ENCODE measurements around the gene STARD13. TPM values are rescaled to one million over a fixed set of nuclear protein-coding genes. Genes with fewer than 3 reads are reported as not detected.
"Not testable (repeated sequence)": the region's sequence is repeated elsewhere in the genome, so short reads cannot be mapped to it uniquely, and the experiment has no call there.

Gene STARD13
- total RNA-seq, 8 experiments from 2014 or later: 1.4 to 38.6 (median 7.7) TPM

DNA sequence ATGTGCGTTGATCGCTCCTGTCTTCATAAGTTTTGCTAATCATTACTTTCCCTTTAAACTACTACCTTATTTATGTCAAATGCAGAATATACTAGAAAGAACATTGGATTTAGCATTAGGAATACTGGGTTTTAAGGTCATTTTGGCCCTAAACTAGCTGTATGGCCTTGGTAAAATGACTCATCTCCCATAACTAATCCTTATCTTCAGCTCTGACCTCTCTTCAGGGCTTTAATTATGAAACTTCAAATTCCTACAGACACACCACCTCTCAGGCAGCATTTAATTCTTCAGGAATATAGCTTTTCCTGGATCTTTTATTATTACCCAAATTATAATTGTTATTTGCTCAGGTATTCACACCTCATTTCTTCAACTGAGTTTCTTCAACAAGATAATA is 121.2 kb downstream of the STARD13 start:
- 100% methylated on average over 1 to 2 of the region's 2 CpGs; no CpG with 5 or more reads in 1 of the 10 experiments for WGBS, 10 experiments
- Histone ChIP-seq H3K4me3 (no peak overlapping the region), H3K4me1 (replicated peaks in 1 of 2) (peaks cover 0 to 6% of the 10 kb centered on the region in 2 donors), H3K27ac (no peak overlapping the region)
- in situ Hi-C loops (cut with MboI; ENCODE audit: low pct_unique_long_range_greater_than_20kb in 2 of 9, low sequenced_read_pairs in 9 of 9, unreplicated experiment in 9 of 9): no loop called here
- no peak for ATAC-seq (replicated peaks in 6 of 8)

DNA sequence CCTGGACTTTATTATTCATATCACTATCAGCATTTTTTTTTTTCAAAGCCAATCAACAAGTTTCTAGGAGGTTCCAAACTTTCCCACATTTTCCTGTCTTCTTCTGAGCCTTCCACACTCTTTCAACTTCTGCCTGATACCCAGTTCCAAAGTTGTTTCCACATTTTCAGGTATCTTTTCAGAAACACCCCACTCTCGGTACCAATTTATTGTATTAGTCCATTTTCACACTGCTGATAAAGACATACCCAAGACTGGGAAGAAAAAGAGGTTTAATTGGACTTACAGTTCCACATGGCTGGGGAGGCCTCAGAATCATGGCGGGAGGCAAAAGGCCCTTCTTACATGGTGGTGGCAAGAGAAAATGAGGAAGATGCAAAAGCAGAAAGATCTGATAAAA is 122.8 kb downstream of the STARD13 start:
- H3K27ac ChIP-seq; ATAC-seq (replicated peaks in 6 of 8); H3K4me3 ChIP-seq; H3K4me1 ChIP-seq (replicated peaks in 1 of 2); in situ Hi-C loops (cut with MboI; ENCODE audit: low pct_unique_long_range_greater_than_20kb in 2 of 9, low sequenced_read_pairs in 9 of 9, unreplicated experiment in 9 of 9): not testable (repeated sequence)
- 80 to 100% (median 100%) methylated on average over 1 to 2 of the region's 2 CpGs; no CpG with 5 or more reads in 1 of the 10 experiments for WGBS, 10 experiments

GRCh38 chr13:33158816-33159215 is 126.7 kb downstream of the STARD13 start:
- H3K4me3 ChIP-seq: no peak overlapping the region
- no peak overlapping the region for H3K27ac ChIP-seq
- no peak for ATAC-seq (replicated peaks in 6 of 8)
- WGBS, 10 experiments: 93 to 100% (median 100%) methylated on average over 1 to 6 of the region's 8 CpGs; no CpG with 5 or more reads in 1 of the 10 experiments
- in situ Hi-C loops (cut with MboI; ENCODE audit: low pct_unique_long_range_greater_than_20kb in 2 of 9, low sequenced_read_pairs in 9 of 9, unreplicated experiment in 9 of 9): no loop called here
- H3K4me1 ChIP-seq (replicated peaks in 1 of 2): peaks cover 4 to 5% of the 10 kb centered on the region in 2 donors

- ATAC-seq (replicated peaks in 6 of 8): no peak
- H3K27ac ChIP-seq: no peak overlapping the region
- H3K4me3 ChIP-seq: no peak overlapping the region
- WGBS, 10 experiments: 86 to 100% (median 96%) methylated on average over 1 to 3 of the region's 3 CpGs; no CpG with 5 or more reads in 4 of the 10 experiments
- in situ Hi-C loops (cut with MboI; ENCODE audit: low pct_unique_long_range_greater_than_20kb in 2 of 9, low sequenced_read_pairs in 9 of 9, unreplicated experiment in 9 of 9): no loop called here
- H3K4me1 ChIP-seq (replicated peaks in 1 of 2): peaks cover 8% of the 10 kb centered on the region in 2 donors
Measured at GRCh38 chr13:33158271-33158670, 127.3 kb downstream of the STARD13 start.

- Histone ChIP-seq H3K4me1 (replicated peaks in 1 of 2) (peaks cover 8 to 16% of the 10 kb centered on the region in 2 donors), H3K27ac (no peak overlapping the region), H3K4me3 (no peak overlapping the region)
- in situ Hi-C loops (cut with MboI; ENCODE audit: low pct_unique_long_range_greater_than_20kb in 2 of 9, low sequenced_read_pairs in 9 of 9, unreplicated experiment in 9 of 9): no loop called here
- WGBS, 10 experiments: 88 to 100% methylated on average over 1 of the region's 5 CpGs; no CpG with 5 or more reads in 8 of the 10 experiments
- peak in 3 of 8 experiments; percentile 5 to 33 (median 9) for ATAC-seq (replicated peaks in 6 of 8)
Measured at GRCh38 chr13:33154911-33155310, 130.6 kb downstream of the STARD13 start.

GRCh38 chr13:33153421-33154404 is 131.8 kb downstream of the STARD13 start:
- Histone ChIP-seq H3K27ac (no peak overlapping the region), H3K4me3 (no peak overlapping the region), H3K4me1 (replicated peaks in 1 of 2) (peaks cover 11 to 16% of the 10 kb centered on the region in 2 donors)
- ATAC-seq (replicated peaks in 6 of 8): peak in 6 of 8 experiments; percentile 59 to 90 (median 73)
- WGBS, 10 experiments: 0 to 84% (median 71%) methylated on average over 1 to 5 of the region's 17 CpGs; no CpG with 5 or more reads in 1 of the 10 experiments
- in situ Hi-C loops (cut with MboI; ENCODE audit: low pct_unique_long_range_greater_than_20kb in 2 of 9, low sequenced_read_pairs in 9 of 9, unreplicated experiment in 9 of 9): no loop called here

- in situ Hi-C loops (cut with MboI; ENCODE audit: low pct_unique_long_range_greater_than_20kb in 2 of 9, low sequenced_read_pairs in 9 of 9, unreplicated experiment in 9 of 9): no loop called here
- Histone ChIP-seq H3K4me3 (no peak overlapping the region), H3K27ac (no peak overlapping the region), H3K4me1 (replicated peaks in 1 of 2) (peaks cover 11 to 16% of the 10 kb centered on the region in 2 donors)
- WGBS, 10 experiments: 50 to 100% (median 80%) methylated on average over 1 to 3 of the region's 3 CpGs
- no peak for ATAC-seq (replicated peaks in 6 of 8)
Measured at GRCh38 chr13:33152389-33152788, 133.2 kb downstream of the STARD13 start.

DNA sequence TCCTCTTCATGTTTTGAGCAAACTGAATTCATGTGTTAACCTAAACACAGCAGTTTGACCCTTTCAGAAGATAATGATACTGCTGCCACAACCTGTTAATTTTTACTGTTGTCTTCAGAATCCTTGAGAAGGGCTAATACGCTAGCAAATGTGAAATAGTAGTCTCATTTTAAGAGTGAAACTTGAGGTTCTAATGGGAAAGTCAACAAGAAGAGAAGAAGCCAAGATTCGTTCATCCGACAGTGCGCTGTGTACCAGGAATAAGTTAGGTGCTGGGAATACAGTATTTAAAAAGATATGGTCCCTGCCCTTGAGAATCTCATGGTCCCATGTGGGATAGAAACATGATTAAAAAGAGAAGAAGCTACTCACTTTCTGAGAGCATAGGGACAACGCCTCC is 134.9 kb downstream of the STARD13 start:
- no peak overlapping the region for H3K27ac ChIP-seq
- in situ Hi-C loops (cut with MboI; ENCODE audit: low pct_unique_long_range_greater_than_20kb in 2 of 9, low sequenced_read_pairs in 9 of 9, unreplicated experiment in 9 of 9): no loop called here

DNA sequence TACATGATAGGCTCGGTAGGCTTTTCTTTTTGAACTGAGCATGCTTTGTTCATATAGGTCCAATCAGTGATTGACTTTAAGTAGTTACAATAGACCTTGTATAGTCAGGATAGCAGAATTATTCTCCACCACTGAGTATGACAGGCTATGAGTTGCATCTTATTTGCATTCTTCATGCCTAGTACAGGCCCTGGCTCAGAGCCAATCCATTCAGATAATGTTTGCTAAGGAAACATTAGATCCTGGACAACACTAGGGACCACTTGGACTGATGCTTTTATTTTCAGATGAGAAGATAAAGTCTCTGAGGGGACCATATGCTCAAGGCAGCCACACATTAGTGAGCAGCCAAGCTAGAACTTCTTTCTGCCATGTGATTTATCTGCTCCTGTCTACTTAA is 135.4 kb downstream of the STARD13 start:
- H3K27ac ChIP-seq: no peak overlapping the region
- ATAC-seq (replicated peaks in 6 of 8): peak in 6 of 8 experiments; percentile 24 to 80 (median 32)
- no peak overlapping the region for H3K4me3 ChIP-seq
- 0 to 83% (median 50%) methylated on average over 1 of the region's 1 CpG; no CpG with 5 or more reads in 3 of the 10 experiments for WGBS, 10 experiments
- H3K4me1 ChIP-seq (replicated peaks in 1 of 2): peaks cover 11 to 16% of the 10 kb centered on the region in 2 donors
- in situ Hi-C loops (cut with MboI; ENCODE audit: low pct_unique_long_range_greater_than_20kb in 2 of 9, low sequenced_read_pairs in 9 of 9, unreplicated experiment in 9 of 9): no loop called here

More for the DNA sequence above, 134.9 kb downstream of the STARD13 start:
- ATAC-seq (replicated peaks in 6 of 8): no peak
- H3K4me3 ChIP-seq: no peak overlapping the region
- peaks cover 11 to 16% of the 10 kb centered on the region in 2 donors for H3K4me1 ChIP-seq (replicated peaks in 1 of 2)
- 83 to 100% (median 98%) methylated on average over 3 to 5 of the region's 5 CpGs; no CpG with 5 or more reads in 1 of the 10 experiments for WGBS, 10 experiments

DNA sequence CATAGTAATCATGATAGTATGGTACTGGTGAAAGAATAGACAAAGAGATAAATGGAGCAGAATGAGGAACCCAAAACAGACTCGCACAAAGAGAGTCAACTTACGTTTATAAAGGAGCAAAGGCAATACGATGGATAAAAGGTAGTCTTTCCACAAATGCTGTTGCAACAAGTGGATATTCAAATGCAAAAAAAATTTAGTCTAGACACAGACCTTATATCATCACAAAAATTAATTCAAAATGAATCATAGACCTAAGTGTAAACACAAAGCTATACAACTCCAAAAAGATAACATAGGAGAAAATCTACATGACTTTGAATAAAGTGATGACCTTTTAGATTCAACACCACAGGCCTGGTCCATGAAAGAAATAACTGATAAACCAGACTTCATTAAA is 137.7 kb downstream of the STARD13 start:
- Histone ChIP-seq H3K27ac (no peak overlapping the region), H3K4me1 (replicated peaks in 1 of 2) (peaks cover 3 to 8% of the 10 kb centered on the region in 2 donors), H3K4me3 (no peak overlapping the region)
- 77 to 100% (median 89%) methylated on average over 2 to 3 of the region's 3 CpGs for WGBS, 10 experiments
- ATAC-seq (replicated peaks in 6 of 8): no peak
- in situ Hi-C loops (cut with MboI; ENCODE audit: low pct_unique_long_range_greater_than_20kb in 2 of 9, low sequenced_read_pairs in 9 of 9, unreplicated experiment in 9 of 9): no loop called here

GRCh38 chr13:33146843-33147611 is 138.5 kb downstream of the STARD13 start:
- Histone ChIP-seq H3K4me3 (no peak overlapping the region), H3K27ac (no peak overlapping the region), H3K4me1 (replicated peaks in 1 of 2) (peaks cover 3 to 8% of the 10 kb centered on the region in 2 donors)
- 76 to 100% (median 100%) methylated on average over 1 to 4 of the region's 4 CpGs for WGBS, 10 experiments
- in situ Hi-C loops (cut with MboI; ENCODE audit: low pct_unique_long_range_greater_than_20kb in 2 of 9, low sequenced_read_pairs in 9 of 9, unreplicated experiment in 9 of 9): no loop called here
- no peak for ATAC-seq (replicated peaks in 6 of 8)

DNA sequence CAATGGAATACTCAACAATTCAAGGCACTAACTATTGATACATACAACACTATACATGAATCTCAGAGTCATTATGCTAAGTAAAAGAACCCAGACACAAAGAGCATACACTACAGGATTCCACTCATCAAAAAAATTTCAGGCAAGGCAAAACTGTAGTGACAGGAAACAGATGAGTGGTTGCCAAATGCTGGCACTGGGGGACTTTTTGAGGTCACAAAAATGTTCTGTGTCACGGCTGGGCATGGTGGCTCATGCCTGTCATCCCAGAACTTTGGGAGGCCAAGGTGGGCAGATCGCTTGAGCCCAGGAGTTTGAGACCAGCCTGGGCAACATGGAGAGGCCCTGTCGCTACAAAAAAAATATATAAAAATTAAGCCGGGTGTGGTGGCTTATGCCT is 139.9 kb downstream of the STARD13 start:
- in situ Hi-C loops (cut with MboI; ENCODE audit: low pct_unique_long_range_greater_than_20kb in 2 of 9, low sequenced_read_pairs in 9 of 9, unreplicated experiment in 9 of 9): no loop called here
- Histone ChIP-seq H3K4me3 (no peak overlapping the region), H3K4me1 (replicated peaks in 1 of 2) (peaks cover 4% of the 10 kb centered on the region in 2 donors), H3K27ac (no peak overlapping the region)
- WGBS, 10 experiments: 80 to 100% (median 100%) methylated on average over 1 to 4 of the region's 4 CpGs; no CpG with 5 or more reads in 6 of the 10 experiments
- no peak for ATAC-seq (replicated peaks in 6 of 8)

- in situ Hi-C loops (cut with MboI; ENCODE audit: low pct_unique_long_range_greater_than_20kb in 2 of 9, low sequenced_read_pairs in 9 of 9, unreplicated experiment in 9 of 9): no loop called here
- Histone ChIP-seq H3K4me1 (replicated peaks in 1 of 2) (peaks cover 10 to 14% of the 10 kb centered on the region in 2 donors), H3K27ac (no peak overlapping the region), H3K4me3 (no peak overlapping the region)
- 85 to 100% (median 97%) methylated on average over 2 to 7 of the region's 7 CpGs; no CpG with 5 or more reads in 1 of the 10 experiments for WGBS, 10 experiments
- ATAC-seq (replicated peaks in 6 of 8): no peak
Measured at GRCh38 chr13:33144358-33144784, 141.2 kb downstream of the STARD13 start.
